IgD-negative memory B cell (primary cell): ENCODE data around the gene MARCHF4. TPM values are rescaled to one million over a fixed set of nuclear protein-coding genes. Genes with fewer than 3 reads are reported as not detected.
A peak's percentile ranks its signal among the peaks of the same experiment; 100 is the strongest.

Source experiments
- H3K27ac Mint-ChIP-seq, 3 donors: one replicate each; pipeline ENCODE4 v1.8.0; 2020 to 2022; ENCODE audit warnings: mild to moderate bottlenecking in 3 of 3, mixed read lengths in 3 of 3, moderate library complexity in 1 of 3
- H3K27me3 Mint-ChIP-seq: one replicate; pipeline ENCODE4 v1.8.0; 2021; ENCODE audit warnings: mixed read lengths
- H3K36me3 Mint-ChIP-seq: one replicate; pipeline ENCODE4 v1.8.0; 2020; ENCODE audit warnings: mild to moderate bottlenecking, mixed read lengths
- H3K4me1 Mint-ChIP-seq, 3 donors: one replicate each; pipeline ENCODE4 v1.8.0; 2020 to 2022; ENCODE audit warnings: mixed read lengths in 3 of 3, mild to moderate bottlenecking in 1 of 3
- H3K4me3 Mint-ChIP-seq, 4 donors: one replicate each; pipeline ENCODE4 v1.8.0; 2020 to 2022; ENCODE audit warnings: mild to moderate bottlenecking in 4 of 4, mixed read lengths in 4 of 4, moderate library complexity in 3 of 4
- H3K9me3 Mint-ChIP-seq, 3 donors: one replicate each; pipeline ENCODE4 v1.8.0; 2020 to 2021; ENCODE audit warnings: mixed read lengths in 3 of 3, mild to moderate bottlenecking in 1 of 3
- polyA plus RNA-seq: library from polyadenylated mRNA; unstranded; fragments of 300-500 nt; fragmentation: Illumina TruSeq; gene quantifications from one replicate; pipeline ENCODE4 v1.2.3, GENCODE V29; 2021

The MARCHF4 gene
- polyA plus RNA-seq, 1 donor from 2014 or later = not detected

DNA sequence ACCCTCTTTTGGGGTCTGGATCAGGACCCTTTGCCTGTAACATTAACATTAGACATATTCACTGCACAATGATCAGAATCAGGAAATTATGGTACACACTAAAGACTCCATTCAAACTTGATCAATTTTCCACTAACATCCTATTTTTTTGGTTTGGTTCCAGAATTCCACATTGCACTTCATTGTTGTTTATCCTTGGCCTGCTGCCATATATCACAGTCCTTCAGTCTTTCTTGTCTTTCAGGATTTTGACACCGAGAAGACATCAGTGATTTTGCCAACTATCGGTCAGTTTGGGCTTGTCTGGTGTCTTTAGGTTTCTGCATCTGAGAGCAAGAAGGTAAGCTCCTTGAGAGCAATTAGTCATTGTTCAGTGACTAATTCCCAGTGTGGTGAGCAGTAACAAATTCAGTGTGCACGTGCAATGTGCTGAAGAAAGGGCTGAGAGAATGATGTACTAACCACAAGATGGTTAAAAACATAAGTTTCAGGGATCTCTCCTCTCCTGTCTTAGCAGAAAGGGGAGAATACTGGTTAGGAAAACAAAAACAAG is 23.5 kb downstream of the MARCHF4 start:
- no peaks in the 10 kb centered on the region for H3K9me3 Mint-ChIP-seq
- no peak overlapping the region for H3K27ac Mint-ChIP-seq
- H3K4me1 Mint-ChIP-seq = peaks cover 0 to 6% (median 3%) of the 10 kb centered on the region in 3 donors
- H3K36me3 Mint-ChIP-seq = peaks cover under 1% of the 10 kb centered on the region
- peaks cover 10% of the 10 kb centered on the region for H3K27me3 Mint-ChIP-seq
- H3K4me3 Mint-ChIP-seq = no peak overlapping the region

DNA sequence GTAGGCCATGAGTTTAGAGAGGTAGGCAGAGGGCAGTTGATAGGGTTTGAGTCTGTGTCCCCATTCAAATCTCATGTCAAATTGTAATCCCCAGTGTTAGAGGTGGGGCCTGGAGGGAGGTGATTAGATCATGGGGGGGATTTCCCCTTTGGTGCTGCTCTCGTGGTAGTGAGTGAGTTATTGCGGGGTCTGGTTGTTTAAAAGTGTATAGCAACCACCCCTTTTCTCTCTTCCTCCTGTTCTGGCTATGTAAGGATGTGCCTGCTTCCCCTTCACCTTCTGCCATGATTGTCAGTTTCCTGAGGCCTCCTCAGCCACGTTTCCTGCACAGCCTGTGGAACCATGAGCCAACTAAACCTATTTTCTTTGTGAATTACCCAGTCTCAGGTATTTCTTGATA is 25.5 kb downstream of the MARCHF4 start:
- peaks cover 0 to 2% (median 0%) of the 10 kb centered on the region in 3 donors for H3K4me1 Mint-ChIP-seq
- H3K36me3 Mint-ChIP-seq = peaks cover 2% of the 10 kb centered on the region
- no peaks in the 10 kb centered on the region for H3K9me3 Mint-ChIP-seq
- H3K27ac Mint-ChIP-seq = no peak overlapping the region
- H3K4me3 Mint-ChIP-seq = no peak overlapping the region
- peaks cover 10% of the 10 kb centered on the region for H3K27me3 Mint-ChIP-seq

DNA sequence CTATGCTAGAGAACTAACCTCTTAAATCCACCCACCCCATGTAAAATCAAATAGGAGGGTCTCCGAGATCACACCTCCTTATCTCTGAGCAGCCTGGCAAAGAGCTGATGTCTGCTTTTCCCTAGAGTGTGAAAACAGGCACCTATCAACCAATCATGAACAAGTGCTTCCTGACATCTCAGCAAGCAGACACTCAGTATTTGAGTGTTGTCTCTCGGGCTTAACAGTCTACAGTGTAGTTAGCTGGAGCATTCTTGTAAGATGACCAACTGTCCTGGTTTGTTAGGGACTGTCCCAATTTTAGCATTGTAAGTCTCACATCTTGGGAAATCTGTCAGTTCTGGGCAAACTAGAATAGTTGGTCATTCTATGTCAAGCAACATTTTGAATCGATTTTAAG is 26.4 kb downstream of the MARCHF4 start:
- no peaks in the 10 kb centered on the region for H3K9me3 Mint-ChIP-seq
- peaks cover 2% of the 10 kb centered on the region for H3K36me3 Mint-ChIP-seq
- peaks cover 10% of the 10 kb centered on the region for H3K27me3 Mint-ChIP-seq
- H3K4me1 Mint-ChIP-seq = peaks cover 0 to 2% (median 0%) of the 10 kb centered on the region in 3 donors
- no peak overlapping the region for H3K27ac Mint-ChIP-seq
- no peak overlapping the region for H3K4me3 Mint-ChIP-seq

DNA sequence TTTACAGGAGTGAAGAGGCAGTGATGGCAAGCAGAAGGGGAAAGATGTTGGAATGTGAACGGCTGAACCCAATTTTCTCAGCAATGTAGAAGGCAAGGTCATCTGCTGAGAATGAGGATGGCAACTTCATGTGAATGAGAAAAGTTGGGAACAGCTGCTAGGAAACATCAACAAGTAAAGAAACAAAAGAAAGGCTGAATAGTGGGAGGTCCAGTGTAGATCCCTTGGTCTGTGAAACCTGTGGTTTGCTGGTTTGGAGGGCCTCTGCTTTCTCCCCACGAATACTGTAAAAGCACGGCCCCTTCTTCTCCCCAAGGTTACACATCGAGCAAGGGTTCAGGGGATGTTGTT is 27.4 kb downstream of the MARCHF4 start:
- H3K4me3 Mint-ChIP-seq = no peak overlapping the region
- H3K27me3 Mint-ChIP-seq = peaks cover 10% of the 10 kb centered on the region
- no peak overlapping the region for H3K27ac Mint-ChIP-seq
- H3K4me1 Mint-ChIP-seq = peaks cover 0 to 2% (median 0%) of the 10 kb centered on the region in 3 donors
- peaks cover 2% of the 10 kb centered on the region for H3K36me3 Mint-ChIP-seq
- no peaks in the 10 kb centered on the region for H3K9me3 Mint-ChIP-seq

DNA sequence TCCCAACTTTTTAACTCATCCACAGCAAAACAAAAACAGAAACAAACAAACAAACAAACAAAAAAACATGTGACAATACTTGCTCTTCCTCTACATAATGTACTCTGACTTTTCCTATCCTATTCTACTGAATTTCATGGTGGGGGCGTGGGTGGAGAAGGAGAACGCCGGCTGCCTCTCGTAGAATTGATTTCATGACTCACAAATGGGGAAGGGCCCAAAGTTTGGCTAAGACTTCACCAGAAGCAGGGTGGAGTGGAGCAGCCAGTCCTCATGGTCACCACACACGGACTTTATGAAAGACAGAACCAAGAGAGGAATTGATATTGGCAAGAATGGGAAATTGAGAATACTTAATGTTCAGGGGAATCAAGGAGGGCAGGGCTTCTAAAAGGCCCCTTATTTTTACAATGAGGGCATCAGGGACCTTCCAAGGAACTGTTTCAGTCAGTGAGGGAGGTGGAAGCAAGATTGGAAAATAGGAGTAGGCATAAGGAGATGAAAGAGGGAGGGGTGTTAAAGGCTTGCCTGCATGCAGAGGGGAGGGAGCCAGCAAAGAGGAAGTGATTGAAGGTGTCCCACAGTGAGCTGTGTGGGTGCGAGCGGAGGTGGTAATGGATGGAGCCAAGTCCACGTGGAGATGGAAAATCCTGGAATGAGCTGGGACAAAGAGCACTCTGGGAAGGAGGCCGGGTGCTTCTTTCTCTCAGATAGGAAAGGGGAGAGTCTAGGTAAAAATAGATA is 27.9 kb downstream of the MARCHF4 start:
- H3K27me3 Mint-ChIP-seq = peaks cover 10% of the 10 kb centered on the region
- no peaks in the 10 kb centered on the region for H3K9me3 Mint-ChIP-seq
- H3K4me3 Mint-ChIP-seq = no peak overlapping the region
- peaks cover 0 to 1% (median 0%) of the 10 kb centered on the region in 3 donors for H3K4me1 Mint-ChIP-seq
- H3K36me3 Mint-ChIP-seq = peaks cover 3% of the 10 kb centered on the region
- no peak overlapping the region for H3K27ac Mint-ChIP-seq

DNA sequence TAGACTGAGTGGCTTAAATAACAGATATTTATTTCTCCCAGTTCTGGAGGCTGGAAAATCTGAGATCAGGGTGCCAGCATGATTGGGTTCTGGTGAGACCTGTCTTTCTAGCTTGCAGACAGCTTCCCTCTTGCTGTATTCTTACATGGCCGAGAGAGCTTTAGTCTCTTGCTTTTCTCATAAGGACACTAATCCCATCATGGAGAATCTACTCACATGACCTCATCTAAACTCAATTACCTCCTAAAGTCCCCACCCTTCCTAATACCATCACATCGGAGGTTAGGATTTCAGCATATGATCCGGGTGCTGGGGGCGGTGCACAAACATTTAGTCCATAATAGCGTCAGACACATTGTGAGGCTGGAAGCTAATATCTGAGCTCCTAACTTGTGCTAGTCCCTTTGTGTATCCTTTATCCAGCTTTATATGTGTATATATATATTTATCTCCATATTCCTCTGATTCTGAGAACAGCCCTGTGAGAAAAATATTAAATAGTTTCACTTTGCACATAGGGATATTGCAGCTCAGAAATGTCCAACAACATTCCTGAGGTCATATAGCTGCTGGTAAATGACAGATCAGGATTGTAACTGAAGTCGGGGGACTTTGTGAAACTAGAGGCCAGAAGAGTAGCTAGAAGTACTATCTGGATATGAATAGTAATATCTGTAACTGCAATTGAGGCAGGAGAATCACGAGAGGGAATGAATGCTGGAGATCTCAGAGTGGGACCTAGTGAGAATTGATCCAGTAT is 28.9 kb downstream of the MARCHF4 start:
- Mint-ChIP-seq H3K4me3 (no peak overlapping the region), H3K9me3 (no peaks in the 10 kb centered on the region), H3K27me3 (peaks cover 10% of the 10 kb centered on the region), H3K27ac (no peak overlapping the region), H3K4me1 (no peaks in the 10 kb centered on the region), H3K36me3 (peaks cover 4% of the 10 kb centered on the region)

DNA sequence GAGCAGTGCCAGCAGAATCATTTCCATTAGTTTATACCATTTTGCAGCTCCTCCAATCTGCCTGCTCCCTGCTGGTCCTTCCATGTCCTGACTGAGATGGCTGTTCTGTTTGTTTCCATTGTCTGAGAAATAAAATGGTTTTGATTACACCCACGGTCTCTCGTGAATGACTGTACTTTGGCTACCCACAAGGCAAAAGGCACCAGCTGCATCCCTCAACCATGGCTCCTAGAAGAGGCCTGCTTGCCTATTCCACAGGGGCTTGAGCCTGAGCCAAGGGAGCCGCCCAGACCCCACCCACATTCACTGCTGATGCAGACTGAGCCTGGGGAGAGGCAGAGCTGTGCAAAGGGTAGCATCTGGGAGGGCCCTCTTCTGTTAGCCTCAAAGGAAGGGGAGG is 31.2 kb downstream of the MARCHF4 start:
- H3K27ac Mint-ChIP-seq = no peak overlapping the region
- H3K4me1 Mint-ChIP-seq = peaks cover 0 to 2% (median 0%) of the 10 kb centered on the region in 3 donors
- H3K4me3 Mint-ChIP-seq = peak overlapping the region in 1 of 4 donors; percentile 18
- H3K36me3 Mint-ChIP-seq = peaks cover 4% of the 10 kb centered on the region
- peaks cover 6% of the 10 kb centered on the region for H3K27me3 Mint-ChIP-seq
- H3K9me3 Mint-ChIP-seq = no peaks in the 10 kb centered on the region

DNA sequence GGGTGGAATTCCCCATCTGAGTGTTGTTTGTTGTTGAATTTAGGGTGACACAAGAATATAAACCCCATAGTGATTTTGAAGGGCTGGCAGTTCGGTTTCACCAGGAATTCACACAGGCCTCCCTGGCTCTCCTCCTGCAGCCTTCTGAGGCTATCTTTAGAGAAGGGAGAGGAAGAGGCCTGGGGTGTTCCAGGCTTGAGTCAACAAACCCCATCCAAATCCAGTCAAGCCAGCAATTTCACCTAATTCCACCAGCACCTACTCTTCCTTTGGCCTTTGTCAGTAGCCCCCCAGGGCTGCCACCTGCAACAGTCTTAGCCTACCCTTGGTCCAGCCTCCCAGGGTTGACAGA is 32.0 kb downstream of the MARCHF4 start:
- H3K4me3 Mint-ChIP-seq = no peak overlapping the region
- H3K27ac Mint-ChIP-seq = no peak overlapping the region
- peaks cover 6% of the 10 kb centered on the region for H3K27me3 Mint-ChIP-seq
- peaks cover 0 to 2% (median 0%) of the 10 kb centered on the region in 3 donors for H3K4me1 Mint-ChIP-seq
- no peaks in the 10 kb centered on the region for H3K9me3 Mint-ChIP-seq
- H3K36me3 Mint-ChIP-seq = peaks cover 4% of the 10 kb centered on the region

DNA sequence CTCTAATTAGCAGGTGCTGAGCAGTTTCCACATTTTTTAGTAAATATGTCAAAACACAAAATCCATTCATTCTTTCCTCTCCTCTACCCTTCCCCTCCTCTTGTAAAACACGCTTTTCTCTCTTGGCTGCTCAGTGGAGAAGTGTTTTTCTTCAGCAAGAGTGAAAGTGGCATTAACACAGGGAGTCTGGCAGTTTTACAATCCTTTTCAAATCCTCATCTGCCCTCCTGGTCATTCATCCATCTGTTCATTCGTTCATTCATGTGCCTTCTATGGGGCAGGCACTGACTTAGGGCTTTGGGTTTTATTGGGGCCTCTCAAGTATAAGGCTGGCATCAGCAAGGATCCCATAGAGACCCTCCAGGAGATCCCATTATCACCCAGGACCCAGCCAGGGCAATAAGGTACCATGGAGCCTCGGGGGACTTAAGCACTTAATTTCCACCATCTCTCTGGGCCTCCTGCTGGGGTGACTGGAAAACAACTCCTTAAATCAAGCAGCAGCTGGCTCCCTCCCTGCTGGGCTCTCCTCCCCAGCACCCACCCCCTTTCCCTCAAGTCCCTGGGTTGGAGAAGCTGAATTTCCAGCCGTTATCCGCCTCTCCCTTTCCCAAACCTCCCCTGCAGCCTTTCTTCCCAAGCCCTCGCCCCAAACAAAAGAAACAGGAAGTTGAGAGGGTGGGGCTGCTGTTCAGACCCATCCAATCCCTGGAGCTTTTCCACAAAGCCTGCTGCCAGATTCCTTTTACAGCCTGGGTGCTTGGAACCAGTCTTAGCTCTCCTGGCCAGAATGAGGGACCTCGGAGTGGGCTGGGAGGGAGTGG is 32.6 kb downstream of the MARCHF4 start:
- no peaks in the 10 kb centered on the region for H3K9me3 Mint-ChIP-seq
- peaks cover 7% of the 10 kb centered on the region for H3K27me3 Mint-ChIP-seq
- H3K4me3 Mint-ChIP-seq = no peak overlapping the region
- H3K4me1 Mint-ChIP-seq = peaks cover 0 to 2% (median 0%) of the 10 kb centered on the region in 3 donors
- peaks cover 4% of the 10 kb centered on the region for H3K36me3 Mint-ChIP-seq
- no peak overlapping the region for H3K27ac Mint-ChIP-seq

DNA sequence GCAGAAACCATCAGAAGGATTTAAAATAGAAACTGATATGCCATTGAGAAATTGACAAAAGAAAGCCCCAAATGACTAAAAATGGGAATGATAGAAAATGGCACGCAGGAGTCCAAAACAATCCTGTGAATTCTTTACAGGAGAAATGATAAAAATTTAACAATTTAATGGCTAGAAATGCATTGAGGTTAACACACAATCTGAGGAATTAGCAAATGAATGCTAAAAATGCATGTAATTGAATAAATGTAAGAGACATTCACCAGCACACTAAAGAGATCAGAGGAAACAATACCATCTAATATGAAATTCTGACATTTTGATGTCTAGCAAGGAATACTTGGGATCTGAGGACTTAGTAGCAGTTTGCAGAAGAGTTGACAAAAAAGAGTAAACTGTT is 37.0 kb downstream of the MARCHF4 start:
- peaks cover 5% of the 10 kb centered on the region for H3K27me3 Mint-ChIP-seq
- H3K4me1 Mint-ChIP-seq = peaks cover 0 to 2% (median 0%) of the 10 kb centered on the region in 3 donors
- H3K36me3 Mint-ChIP-seq = peaks cover 2% of the 10 kb centered on the region
- peaks cover 1 to 5% (median 2%) of the 10 kb centered on the region in 3 donors for H3K9me3 Mint-ChIP-seq
- no peak overlapping the region for H3K27ac Mint-ChIP-seq
- no peak overlapping the region for H3K4me3 Mint-ChIP-seq

DNA sequence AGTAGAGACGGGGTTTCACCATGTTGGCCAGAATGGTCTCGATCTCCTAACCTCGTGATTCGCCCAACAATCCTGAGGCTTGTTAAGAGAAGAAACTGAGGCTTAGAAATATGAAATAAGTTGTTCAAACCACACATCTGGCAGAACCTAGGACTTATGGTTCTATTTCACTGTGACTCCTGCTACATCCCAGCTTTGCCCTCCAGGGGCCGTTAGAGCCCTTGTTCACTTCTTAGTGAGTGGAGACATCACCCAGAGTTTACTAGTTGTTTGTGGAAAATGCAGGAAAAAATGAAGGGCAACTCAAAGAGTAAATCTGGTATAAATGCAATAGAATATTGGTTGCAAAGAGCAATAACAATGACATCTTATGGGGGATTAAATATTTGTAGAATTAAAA is 43.9 kb downstream of the MARCHF4 start:
- Mint-ChIP-seq H3K27me3 (peaks cover under 1% of the 10 kb centered on the region), H3K4me1 (no peaks in the 10 kb centered on the region), H3K4me3 (no peak overlapping the region), H3K27ac (no peak overlapping the region), H3K36me3 (no peaks in the 10 kb centered on the region), H3K9me3 (peaks cover 0 to 5% (median 0%) of the 10 kb centered on the region in 3 donors)

DNA sequence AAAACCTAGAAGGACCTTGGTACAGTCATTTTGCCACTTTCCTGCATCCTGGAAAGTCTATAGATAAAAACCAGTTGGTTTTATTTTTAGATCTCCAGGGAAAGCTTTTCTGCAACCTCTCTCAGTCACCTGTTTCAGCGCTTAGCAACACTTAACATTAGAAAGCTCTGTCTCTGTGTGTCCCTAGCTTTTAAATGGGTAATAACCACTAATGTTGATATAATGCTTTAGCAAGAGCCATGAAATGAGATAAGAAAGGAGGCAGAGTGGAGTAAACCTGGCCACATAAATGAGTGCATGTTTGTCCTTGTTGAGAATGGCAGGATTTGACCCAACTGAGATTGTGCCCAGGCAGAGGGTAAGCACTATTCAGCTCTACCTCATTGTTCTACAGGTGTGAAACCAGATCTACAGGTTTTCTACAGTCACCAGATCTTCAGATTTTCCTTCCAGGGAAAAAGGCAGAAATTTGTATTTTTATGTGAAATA is 44.8 kb downstream of the MARCHF4 start:
- Mint-ChIP-seq H3K36me3 (no peaks in the 10 kb centered on the region), H3K9me3 (no peaks in the 10 kb centered on the region), H3K27me3 (peaks cover 4% of the 10 kb centered on the region), H3K4me3 (no peak overlapping the region), H3K27ac (no peak overlapping the region), H3K4me1 (no peaks in the 10 kb centered on the region)
